GM21737 (cell line): ENCODE data around the gene FOXN1.

Source experiments
- ATAC-seq: cut with Tn5 transposase; IDR thresholded peaks from one replicate; pipeline ENCODE4 v1.9.1; 2021; ENCODE audit warnings: mild to moderate bottlenecking, moderate library complexity; ENCODE audit not compliant: unreplicated experiment

FOXN1 gene

DNA sequence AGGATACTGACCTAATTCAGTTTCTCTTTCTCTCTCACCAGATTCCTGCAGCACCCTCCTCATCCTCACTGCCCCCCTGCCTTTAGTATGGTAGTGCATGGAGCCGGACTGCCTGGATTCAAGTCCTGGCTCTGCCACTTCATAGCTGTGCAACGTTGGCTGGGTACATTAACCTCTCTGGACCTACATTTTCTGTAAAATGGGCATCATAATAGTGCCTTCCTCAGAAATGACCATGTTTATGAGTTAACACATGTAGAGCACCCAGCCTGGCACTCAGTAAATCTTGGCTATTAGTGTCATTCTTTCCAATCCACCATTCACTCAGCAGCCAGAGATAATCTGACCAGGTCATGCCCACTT is 39.0 kb downstream of the FOXN1 start:
- ATAC-seq: no peak

DNA sequence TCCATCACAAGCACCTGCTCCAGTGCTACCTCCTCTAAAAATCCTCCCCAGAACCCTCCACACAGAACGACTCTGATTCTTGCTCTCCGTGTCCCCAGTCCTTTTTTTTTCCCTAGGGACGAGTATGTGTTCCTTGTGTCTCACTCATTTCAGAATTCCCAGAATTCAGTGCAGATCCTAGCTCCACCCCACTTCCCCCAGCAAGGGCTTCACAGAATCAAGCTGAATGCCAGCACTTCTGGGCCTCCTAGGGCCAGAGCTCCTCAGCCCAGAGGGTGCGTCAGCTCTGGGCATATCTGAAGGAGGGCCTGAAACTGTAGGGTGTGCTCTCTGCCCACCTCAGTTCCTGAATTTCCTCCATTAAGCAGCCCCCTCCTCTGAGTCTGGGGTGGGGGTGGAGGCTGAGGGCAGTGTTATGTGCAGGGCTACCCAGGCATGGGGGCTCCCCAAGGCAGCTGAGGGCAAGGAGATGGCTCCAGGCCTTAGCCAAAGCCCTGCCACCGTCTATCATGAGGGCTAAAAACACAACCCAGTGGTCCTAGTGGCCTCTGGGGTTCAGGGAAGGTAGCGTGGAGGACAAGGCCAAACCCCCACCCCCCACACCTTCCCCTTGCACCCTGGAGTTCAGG is 39.8 kb downstream of the FOXN1 start:
- ATAC-seq: no peak

DNA sequence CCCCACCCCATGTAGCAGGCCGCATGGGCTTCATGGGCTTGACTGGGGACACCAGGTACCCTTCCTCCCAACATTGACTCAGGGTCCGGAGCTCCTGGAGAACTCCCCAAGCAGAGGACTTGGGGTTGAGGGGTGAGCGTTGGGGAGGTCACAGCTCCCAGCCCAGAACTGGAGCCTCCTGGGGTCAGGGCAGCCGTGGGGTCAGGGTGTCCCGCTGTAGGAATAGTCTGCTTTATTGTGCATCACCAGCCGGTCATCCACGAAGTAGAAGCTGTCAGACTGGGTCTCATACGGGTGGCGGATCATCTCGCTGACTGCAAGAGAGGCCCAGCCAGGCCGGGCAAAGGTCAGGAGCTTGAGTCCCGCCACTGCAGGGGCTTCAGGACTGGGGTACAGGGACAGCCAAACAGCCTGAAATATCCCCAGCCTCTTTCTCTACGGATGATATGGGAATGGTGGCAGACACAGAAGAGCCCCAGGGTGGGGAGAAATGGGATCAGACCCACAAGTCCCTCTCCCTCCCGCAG is 41.0 kb downstream of the FOXN1 start:
- ATAC-seq: no peak

DNA sequence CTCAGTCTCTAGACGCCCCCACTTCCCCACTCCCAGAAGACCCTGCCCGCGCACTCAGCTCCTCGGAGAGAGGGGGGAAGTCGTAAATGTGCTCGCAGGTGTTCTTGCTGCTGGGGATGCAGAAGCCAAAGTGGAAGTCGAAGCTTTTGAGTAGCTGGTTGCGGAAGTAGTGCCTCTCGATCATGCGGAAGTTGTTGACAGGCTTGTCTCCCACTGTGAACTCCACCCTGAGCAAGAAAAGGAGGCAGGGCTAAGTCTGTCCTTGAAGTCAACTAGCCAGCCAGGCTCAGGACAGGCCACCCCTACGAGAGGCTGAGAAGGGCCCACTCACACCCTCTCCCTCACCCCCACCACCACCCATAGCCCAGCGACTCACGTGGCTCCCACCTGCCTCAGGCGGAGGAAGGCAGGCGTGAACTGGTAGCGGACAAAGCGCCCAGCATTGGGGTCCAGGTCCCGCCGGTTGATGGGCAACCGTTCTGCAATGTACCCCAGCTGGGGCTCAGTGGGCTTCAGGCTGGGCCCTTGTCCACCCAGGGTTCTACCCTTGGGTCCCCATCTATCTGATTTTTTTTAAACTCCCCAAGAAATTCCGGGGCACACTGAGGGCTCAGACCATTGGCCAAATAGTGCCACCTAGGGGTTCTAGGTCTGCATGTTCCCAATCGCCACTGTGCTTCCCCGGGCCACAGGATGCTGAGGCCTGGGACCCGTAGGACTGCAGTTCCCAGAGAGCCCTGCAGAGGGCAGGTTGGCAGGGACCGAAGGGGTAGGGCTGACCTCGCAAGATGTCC is 41.7 kb downstream of the FOXN1 start:
- no peak for ATAC-seq

GRCh38 chr17:28548417-28549130 is 42.4 kb downstream of the FOXN1 start:
- no peak for ATAC-seq

DNA sequence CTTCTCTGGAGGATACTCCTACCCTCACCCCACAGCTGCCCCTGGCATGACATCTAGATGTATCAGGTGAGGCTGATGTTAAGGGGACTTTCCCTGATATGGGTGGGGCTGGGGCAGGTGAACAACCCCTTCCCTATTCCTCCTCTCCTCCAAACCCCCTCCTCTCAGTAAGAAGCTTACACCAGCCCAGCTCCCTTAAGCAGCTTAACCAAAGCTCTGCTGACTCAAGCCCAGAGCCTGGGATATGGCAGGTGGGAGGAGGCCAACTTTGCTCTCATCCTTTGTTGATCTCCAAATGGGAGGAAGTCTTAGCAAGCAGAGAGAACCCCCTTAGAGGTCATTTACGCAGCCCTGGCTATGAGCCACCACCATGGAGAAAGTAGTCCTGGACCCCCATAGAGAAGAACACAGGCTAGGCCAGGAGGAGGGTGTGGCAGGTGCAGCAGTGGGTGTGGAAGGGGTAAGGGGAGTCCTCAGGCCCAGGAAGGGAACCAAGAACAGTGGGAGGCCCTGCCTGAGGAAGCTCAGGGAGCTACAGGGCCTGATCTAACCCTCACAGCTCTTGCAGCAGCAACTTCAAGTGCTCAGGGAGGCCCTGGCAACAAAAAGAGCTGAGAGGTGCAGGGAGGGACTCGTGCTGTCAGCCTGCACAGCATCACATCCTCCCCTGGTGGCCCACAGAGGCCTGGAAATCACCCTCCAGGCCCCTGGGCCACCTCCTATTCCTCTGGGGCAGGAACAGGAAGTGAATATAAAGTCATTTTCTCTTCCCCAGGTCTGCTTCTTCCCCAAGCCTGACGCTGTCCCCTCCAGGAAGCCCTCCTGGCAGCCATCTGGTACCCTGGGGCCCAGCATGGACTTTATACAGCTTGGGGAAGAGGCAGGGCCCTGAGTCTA is 43.3 kb downstream of the FOXN1 start:
- peak; percentile 30 for ATAC-seq

DNA sequence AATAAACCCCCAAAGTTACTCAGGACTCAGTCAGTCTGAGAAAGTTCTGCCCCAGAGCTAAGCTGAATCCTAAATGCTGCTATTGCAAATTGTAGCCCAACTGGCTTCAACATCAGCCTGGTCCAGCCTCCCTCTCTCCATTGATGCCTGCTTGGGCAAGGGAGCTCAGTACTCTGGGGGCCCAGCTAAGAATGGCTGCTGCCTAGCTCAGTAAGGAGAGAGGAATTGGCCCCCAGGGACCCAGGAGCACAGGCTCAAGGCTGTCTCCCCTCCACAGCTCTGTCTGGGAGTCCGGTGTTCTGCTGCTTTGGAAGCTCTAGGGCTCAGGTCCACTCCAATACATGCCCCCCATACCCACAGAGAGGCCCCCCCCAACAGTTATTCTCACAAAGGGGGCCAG is 44.7 kb downstream of the FOXN1 start:
- no peak for ATAC-seq

DNA sequence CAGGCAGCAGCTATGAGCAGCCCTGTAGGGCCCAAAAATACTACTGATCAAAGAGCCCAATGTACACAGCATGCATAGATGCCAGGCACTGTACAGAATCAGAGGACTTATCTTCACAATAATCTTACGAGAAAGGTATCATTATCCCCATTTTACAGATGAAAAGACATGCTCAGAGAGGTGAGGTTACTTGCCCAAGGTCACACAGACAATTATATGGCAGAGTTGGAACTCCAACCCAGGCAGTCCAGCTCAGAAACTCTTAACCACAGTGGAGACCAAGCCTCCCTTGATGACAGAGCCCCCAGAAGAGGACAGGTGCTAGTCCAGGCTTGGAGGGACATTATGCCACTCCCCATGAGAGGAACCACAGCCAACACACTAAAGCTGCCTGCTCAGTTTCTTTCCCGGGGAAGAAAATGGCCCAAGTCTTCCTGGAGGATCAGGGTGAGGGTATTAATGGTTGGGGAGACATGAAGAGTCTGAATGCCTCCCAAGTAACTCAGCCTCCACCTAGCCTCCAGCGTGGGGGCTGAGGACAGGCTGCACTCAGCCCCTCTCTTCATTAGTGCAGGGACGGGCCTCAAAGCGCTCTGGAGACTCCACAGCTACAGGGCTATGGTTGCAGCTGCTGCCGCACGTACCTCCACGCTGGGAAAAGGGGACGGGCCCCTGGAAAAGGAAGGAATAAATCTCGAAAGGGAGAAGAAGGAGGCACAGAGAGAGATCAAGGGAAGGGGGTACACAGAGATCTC is 45.5 kb downstream of the FOXN1 start:
- ATAC-seq: no peak

- peak; percentile 63 for ATAC-seq
Measured at GRCh38 chr17:28552176-28552999, 46.2 kb downstream of the FOXN1 start, which contains the start of gene UNC119. TSS of gene UNC119 (minus strand) at chr17:28552624. CDS start at chr17:28552557, 67 bp downstream.

GRCh38 chr17:28553000-28553505 is 46.9 kb downstream of the FOXN1 start:
- ATAC-seq: no peak

GRCh38 chr17:28554565-28554964 is 48.4 kb downstream of the FOXN1 start:
- ATAC-seq: no peak

DNA sequence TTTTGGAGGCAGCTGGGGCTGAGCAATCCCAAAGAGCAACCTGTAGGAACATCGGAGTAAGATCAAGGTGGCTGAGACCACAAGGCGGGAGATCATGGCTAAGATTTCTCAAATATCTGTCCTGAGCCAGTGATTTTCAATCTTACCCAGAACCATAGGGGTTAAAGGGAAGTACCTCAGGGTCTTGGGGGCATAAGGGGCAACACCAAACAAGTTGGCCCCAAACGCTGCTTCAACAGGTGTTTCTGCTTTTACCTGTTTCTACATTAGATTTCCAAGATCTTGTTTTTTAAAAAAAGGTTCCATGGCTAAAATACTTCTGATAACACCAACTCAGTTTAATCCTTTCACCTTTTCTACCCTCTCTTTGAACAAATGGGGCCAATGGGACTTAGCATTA is 48.9 kb downstream of the FOXN1 start:
- no peak for ATAC-seq

DNA sequence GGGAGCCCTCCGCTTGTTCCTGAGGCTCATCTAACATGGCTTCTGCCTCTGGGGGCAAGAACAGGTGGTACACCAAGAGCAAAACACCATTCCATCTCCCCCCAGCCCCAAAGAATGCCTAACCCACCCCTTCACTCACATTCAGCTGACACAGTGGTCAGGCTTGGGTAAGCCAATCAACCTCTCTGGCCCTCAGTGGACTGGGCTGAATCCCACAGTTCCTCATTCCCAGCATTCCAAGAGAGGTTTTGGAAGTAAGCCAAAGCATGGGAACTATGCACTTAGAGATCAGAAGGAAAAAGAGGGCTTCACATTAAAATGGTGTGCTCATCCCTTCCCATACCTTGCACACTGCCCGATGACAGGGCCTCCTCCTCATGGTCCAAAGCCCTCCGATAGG is 57.3 kb downstream of the FOXN1 start:
- ATAC-seq: no peak

DNA sequence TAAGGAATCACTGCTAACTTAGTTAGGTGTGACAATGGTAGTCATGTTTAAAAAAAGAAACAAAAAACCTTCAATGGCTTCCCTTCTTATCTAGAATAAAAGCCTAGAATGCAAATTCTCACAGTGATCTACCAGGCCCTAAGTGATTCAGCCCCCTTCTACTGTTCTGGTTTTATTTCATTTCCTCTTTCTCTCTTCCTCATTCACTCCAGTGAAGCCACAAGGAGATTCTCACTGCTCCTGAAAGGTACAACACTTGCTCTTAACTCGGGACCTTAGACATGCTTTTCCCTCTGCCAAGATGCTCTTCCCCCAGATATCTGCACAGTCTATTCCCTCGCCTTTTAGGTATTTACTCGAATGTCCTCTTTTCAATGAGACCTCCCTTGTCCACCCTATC is 61.5 kb downstream of the FOXN1 start:
- no peak for ATAC-seq

DNA sequence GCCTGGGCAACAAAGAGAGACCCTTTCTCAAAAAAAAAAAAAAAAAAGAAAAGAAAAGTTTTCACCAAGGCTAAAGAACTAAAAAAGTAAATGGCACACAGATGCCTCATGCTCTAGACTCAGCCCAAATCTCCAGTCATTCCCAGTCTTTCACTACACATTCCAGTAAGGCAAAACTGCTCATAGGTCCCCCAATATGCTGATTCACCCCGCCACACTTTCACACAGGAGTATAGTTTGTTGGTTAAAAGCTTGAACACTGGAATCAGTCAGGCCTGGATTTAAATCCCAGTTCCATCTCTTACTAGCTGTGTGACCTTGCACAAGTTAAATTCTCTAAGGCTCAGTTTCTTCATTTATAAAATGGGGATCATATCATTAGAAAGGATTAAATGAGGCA is 63.3 kb downstream of the FOXN1 start:
- ATAC-seq: no peak

- ATAC-seq: peak; percentile 23
Measured at GRCh38 chr17:28570716-28571360, 64.7 kb downstream of the FOXN1 start.

GRCh38 chr17:28571361-28572122 is 65.4 kb downstream of the FOXN1 start, which contains the start of gene PIGS:
TSS of gene PIGS (minus strand) at chr17:28571524. CDS start at chr17:28571496, 28 bp downstream.
- peak; percentile 75 for ATAC-seq
